ENCODE results near the gene HBQ1. TPM values are rescaled to one million over a fixed set of nuclear protein-coding genes. Genes with fewer than 3 reads are reported as not detected.
"Not testable (repeated sequence)": the region's sequence is repeated elsewhere in the genome, so short reads cannot be mapped to it uniquely, and the experiment has no call there.

The HBQ1 gene
- total RNA-seq, 4 donors from 2014 or later, result 1.7 TPM; not detected in 3

GRCh38 chr16:228852-229730, 48.8 kb downstream of the HBQ1 start, which contains the start of gene LUC7L:
TSS of gene LUC7L (minus strand) at chr16:229449. CDS start at chr16:229339, 110 bp downstream.
- 2 to 4% methylated on average over 22 to 67 of the region's 88 CpGs for WGBS, 2 donors
- peak; percentile 77 to 97 for DNase-seq (ENCODE audit: low spot score in 2 of 2)

DNA sequence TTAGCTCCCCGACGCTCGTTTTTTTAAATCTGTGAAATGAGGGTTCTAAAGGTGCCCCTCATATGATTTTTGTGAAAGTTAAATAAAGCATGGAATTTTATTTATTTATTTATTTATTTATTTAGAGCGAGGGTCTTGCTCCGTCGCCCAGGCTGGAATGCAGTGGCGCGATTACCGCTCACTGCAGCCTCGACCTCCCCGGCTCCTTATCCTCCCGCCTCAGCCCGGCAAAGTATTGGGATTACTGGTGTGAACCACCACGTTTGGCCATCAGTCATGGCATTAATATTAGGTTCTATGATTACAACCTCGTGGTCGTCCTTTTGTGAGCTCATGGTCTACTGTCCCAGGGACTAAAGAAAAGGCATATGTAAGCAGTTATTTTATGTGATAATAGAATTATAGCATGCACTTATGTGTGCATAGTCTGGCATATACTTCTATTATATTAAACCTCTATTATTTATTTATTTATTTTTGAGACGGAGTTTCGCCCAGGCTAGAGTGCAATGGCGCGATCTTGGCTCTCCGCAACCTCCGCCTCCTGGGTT, 49.5 kb downstream of the HBQ1 start:
- intact Hi-C loops (cut with DNase I; ENCODE audit: low total_unique reads), result no loop called here
- H3K4me3 ChIP-seq (ENCODE audit: low read depth, poor library complexity, severe bottlenecking), result no peak overlapping the region
- TF ChIP-seq POLR2A (IDR thresholded peaks at IDR 0.05), result no peak
- TF ChIP-seq, protein P1, sequence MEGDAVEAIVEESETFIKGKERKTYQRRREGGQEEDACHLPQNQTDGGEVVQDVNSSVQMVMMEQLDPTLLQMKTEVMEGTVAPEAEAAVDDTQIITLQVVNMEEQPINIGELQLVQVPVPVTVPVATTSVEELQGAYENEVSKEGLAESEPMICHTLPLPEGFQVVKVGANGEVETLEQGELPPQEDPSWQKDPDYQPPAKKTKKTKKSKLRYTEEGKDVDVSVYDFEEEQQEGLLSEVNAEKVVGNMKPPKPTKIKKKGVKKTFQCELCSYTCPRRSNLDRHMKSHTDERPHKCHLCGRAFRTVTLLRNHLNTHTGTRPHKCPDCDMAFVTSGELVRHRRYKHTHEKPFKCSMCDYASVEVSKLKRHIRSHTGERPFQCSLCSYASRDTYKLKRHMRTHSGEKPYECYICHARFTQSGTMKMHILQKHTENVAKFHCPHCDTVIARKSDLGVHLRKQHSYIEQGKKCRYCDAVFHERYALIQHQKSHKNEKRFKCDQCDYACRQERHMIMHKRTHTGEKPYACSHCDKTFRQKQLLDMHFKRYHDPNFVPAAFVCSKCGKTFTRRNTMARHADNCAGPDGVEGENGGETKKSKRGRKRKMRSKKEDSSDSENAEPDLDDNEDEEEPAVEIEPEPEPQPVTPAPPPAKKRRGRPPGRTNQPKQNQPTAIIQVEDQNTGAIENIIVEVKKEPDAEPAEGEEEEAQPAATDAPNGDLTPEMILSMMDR (IDR thresholded peaks at IDR 0.05), result no peak
- no peak for DNase-seq (ENCODE audit: low spot score in 2 of 2)
- 83 to 84% methylated on average over 22 of the region's 22 CpGs for WGBS, 2 donors

More at GRCh38 chr16:228852-229730, 48.8 kb downstream of the HBQ1 start, which contains the start of gene LUC7L:
- intact Hi-C loops (cut with DNase I; ENCODE audit: low total_unique reads), result no loop called here
- H3K4me3 ChIP-seq (ENCODE audit: low read depth, poor library complexity, severe bottlenecking), result peak within 1 kb of the TSS; percentile 74
- TF ChIP-seq, protein P1 (IDR thresholded peaks at IDR 0.05), result no peak
- peak in 1 of 2 donors; percentile 83 for TF ChIP-seq POLR2A (IDR thresholded peaks at IDR 0.05)

DNA sequence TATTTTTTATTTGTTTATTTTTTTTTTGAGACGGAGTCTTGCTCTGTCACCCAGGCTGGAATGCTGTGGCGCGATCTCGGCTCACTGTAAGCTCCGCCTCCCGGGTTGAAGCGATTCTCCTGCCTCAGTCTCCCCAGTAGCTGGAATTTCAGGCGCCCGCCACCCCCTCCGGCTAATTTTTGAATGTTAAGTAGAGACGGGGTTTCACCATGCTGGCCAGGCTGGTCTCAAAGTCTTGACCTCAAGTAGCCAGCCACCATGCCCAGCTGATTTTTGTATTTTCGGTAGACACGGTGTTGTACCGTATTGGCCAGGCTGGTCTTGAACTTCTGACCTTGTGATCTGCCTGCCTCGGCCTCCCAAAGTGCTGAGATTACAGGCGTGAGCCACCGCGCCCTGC, 50.1 kb downstream of the HBQ1 start:
- intact Hi-C loops (cut with DNase I; ENCODE audit: low total_unique reads); DNase-seq (ENCODE audit: low spot score in 2 of 2); H3K4me3 ChIP-seq (ENCODE audit: low read depth, poor library complexity, severe bottlenecking): not testable (repeated sequence)
- WGBS, 2 donors, result 95% methylated on average over 18 of the region's 18 CpGs

Other genes with a start within 250 kb of the HBQ1 start
- 1 to 10 TPM; 1.1 to 6.0 (median 3.0) TPM for gene POLR3K, start 126.9 kb upstream of the HBQ1 start, total RNA-seq
- 10 to 100 TPM in 3 of 4 donors, 1 to 10 TPM in 1; 6.3 to 12.0 (median 10.4) TPM for gene SNRNP25, start 126.6 kb upstream of the HBQ1 start, total RNA-seq
- 10 to 100 TPM; 38.6 to 45.9 (median 43.6) TPM for gene RHBDF1, start 107.8 kb upstream of the HBQ1 start, total RNA-seq
- 10 to 100 TPM; 46.8 to 84.8 (median 61.0) TPM for gene MPG, start 102.2 kb upstream of the HBQ1 start, total RNA-seq
- 10 to 100 TPM; 20.3 to 33.9 (median 23.6) TPM for gene NPRL3, start 41.8 kb upstream of the HBQ1 start, total RNA-seq
- gene HBZ, start 27.8 kb upstream of the HBQ1 start, total RNA-seq, result not detected
- not detected for gene HBM, start 14.5 kb upstream of the HBQ1 start, total RNA-seq
- 100 to 1,000 TPM in 1 of 4 donors, 10 to 100 TPM in 2, 1 to 10 TPM in 1; 1.3 to 348 (median 64.4) TPM for gene HBA2, start 7.6 kb upstream of the HBQ1 start, total RNA-seq
- 100 to 1,000 TPM in 2 of 4 donors, 10 to 100 TPM in 1, 1 to 10 TPM in 1; 2.5 to 474 (median 180) TPM for gene HBA1, start 3.8 kb upstream of the HBQ1 start, total RNA-seq
- 100 to 1,000 TPM in 1 of 4 donors, 10 to 100 TPM in 3; 38.4 to 111 (median 43.5) TPM for gene LUC7L, start 49.0 kb downstream of the HBQ1 start, total RNA-seq
- 100 to 1,000 TPM in 3 of 4 donors, 10 to 100 TPM in 1; 61.4 to 123 (median 110) TPM for gene FAM234A, start 54.4 kb downstream of the HBQ1 start, total RNA-seq
- gene RGS11, start 95.5 kb downstream of the HBQ1 start, total RNA-seq, result 1 to 10 TPM in 2 of 4 donors, under 1 TPM in 2; 0.08 to 2.7 (median 1.6) TPM
- not detected for gene ARHGDIG, start 100.1 kb downstream of the HBQ1 start, total RNA-seq
- gene PDIA2, start 102.7 kb downstream of the HBQ1 start, total RNA-seq, result under 1 TPM in 3 of 4 donors, not detected in 1; 0.12 to 0.45 (median 0.23) TPM
- 10 to 100 TPM; 37.9 to 45.7 (median 40.6) TPM for gene AXIN1, start 172.3 kb downstream of the HBQ1 start, total RNA-seq
- gene MRPL28, start 190.1 kb downstream of the HBQ1 start, total RNA-seq, result 10 to 100 TPM; 55.1 to 70.8 (median 61.6) TPM
- gene PGAP6, start 201.5 kb downstream of the HBQ1 start, total RNA-seq, result 10 to 100 TPM; 13.8 to 30.0 (median 19.4) TPM
- 10 to 100 TPM; 15.4 to 29.8 (median 19.5) TPM for gene NME4, start 216.7 kb downstream of the HBQ1 start, total RNA-seq
- gene DECR2, start 221.4 kb downstream of the HBQ1 start, total RNA-seq, result 10 to 100 TPM; 14.0 to 21.0 (median 18.8) TPM
- 10 to 100 TPM; 22.1 to 66.3 (median 27.7) TPM for gene RAB11FIP3, start 245.2 kb downstream of the HBQ1 start, total RNA-seq